Neuronal stem cell (in vitro differentiated cells): ENCODE data around the gene DNAJC18.

Experiments used
- DNase-seq: peaks from one replicate; pipeline ENCODE4 v3.0.0-alpha.2; 2013; ENCODE audit warnings: low spot score
- H2AFZ ChIP-seq: one replicate; pipeline ENCODE4 v1.6.1; 2013; ENCODE audit warnings: mild to moderate bottlenecking, low read length, inconsistent platforms
- H2AK5ac ChIP-seq: 2 replicates; pipeline ENCODE4 v1.6.1; 2013; ENCODE audit warnings: low read depth, mild to moderate bottlenecking, inconsistent platforms, low read length, moderate library complexity, mixed read lengths
- H2BK120ac ChIP-seq: 2 replicates; pipeline ENCODE4 v1.6.1; 2013; ENCODE audit warnings: low read depth, mild to moderate bottlenecking, inconsistent platforms, low read length, moderate library complexity, mixed read lengths
- H2BK12ac ChIP-seq: one replicate; pipeline ENCODE4 v1.6.1; 2013; ENCODE audit warnings: low read length, inconsistent platforms
- H2BK15ac ChIP-seq: 2 replicates; pipeline ENCODE4 v1.6.1; 2013; ENCODE audit warnings: mild to moderate bottlenecking, low read length, inconsistent platforms, mixed read lengths
- H2BK5ac ChIP-seq: one replicate; pipeline ENCODE4 v1.6.1; 2013; ENCODE audit warnings: inconsistent platforms, mild to moderate bottlenecking, low read length, moderate library complexity
- H3K14ac ChIP-seq: one replicate; pipeline ENCODE4 v1.6.1; 2013; ENCODE audit warnings: low read length, inconsistent platforms
- H3K18ac ChIP-seq: 2 replicates; pipeline ENCODE4 v1.6.1; 2013; ENCODE audit warnings: low read length, inconsistent platforms
- H3K23ac ChIP-seq: 2 replicates; pipeline ENCODE4 v1.6.1; 2013; ENCODE audit warnings: low read depth, mild to moderate bottlenecking, mixed read lengths, low read length, inconsistent platforms; ENCODE audit not compliant: poor library complexity
- H3K27ac ChIP-seq: replicated peaks from 3 replicates; pipeline ENCODE4 v1.5.1; 2013; ENCODE audit warnings: low read length, inconsistent platforms
- H3K27me3 ChIP-seq, 3 experiments: 2 replicates each; pipeline ENCODE4 v1.6.1; 2013; ENCODE audit warnings: low read length in 3 of 3, mild to moderate bottlenecking in 2 of 3, inconsistent platforms in 1 of 3, low read depth in 1 of 3, mixed read lengths in 1 of 3, moderate library complexity in 1 of 3; ENCODE audit not compliant: control insufficient read depth in 3 of 3, insufficient read depth in 3 of 3
- H3K36me3 ChIP-seq, 2 donors: replicated peaks in 1 of 2; 2 replicates each; pipeline ENCODE4 v1.6.1; 2013; ENCODE audit warnings: low read length in 2 of 2; ENCODE audit not compliant: control insufficient read depth in 2 of 2, insufficient read depth in 2 of 2
- H3K4ac ChIP-seq: 2 replicates; pipeline ENCODE4 v1.6.1; 2013; ENCODE audit warnings: inconsistent platforms, mild to moderate bottlenecking, low read length, moderate library complexity
- H3K4me1 ChIP-seq, 2 donors: 1 replicate in 1 of 2; 2 replicates in 1 of 2; pipeline ENCODE4 v1.6.1; 2013; ENCODE audit warnings: low read length in 2 of 2, low read depth in 1 of 2; ENCODE audit not compliant: control insufficient read depth in 2 of 2, insufficient read depth in 1 of 2
- H3K4me2 ChIP-seq: one replicate; pipeline ENCODE4 v1.6.1; 2013; ENCODE audit warnings: mild to moderate bottlenecking, low read length, inconsistent platforms; ENCODE audit not compliant: insufficient read depth, poor library complexity, severe bottlenecking
- H3K4me3 ChIP-seq, 2 donors: 2 replicates each; pipeline ENCODE4 v1.5.1; 2013; ENCODE audit warnings: low read length in 2 of 2, mild to moderate bottlenecking in 2 of 2, inconsistent platforms in 1 of 2, moderate library complexity in 1 of 2
- H3K79me1 ChIP-seq: one replicate; pipeline ENCODE4 v1.6.1; 2013; ENCODE audit warnings: low read depth, mild to moderate bottlenecking, inconsistent platforms, low read length, moderate library complexity
- H3K9ac ChIP-seq: one replicate; pipeline ENCODE4 v1.6.1; 2013; ENCODE audit warnings: mild to moderate bottlenecking, low read depth, low read length, inconsistent platforms; ENCODE audit not compliant: poor library complexity
- H3K9me3 ChIP-seq, 2 donors: replicated peaks in 1 of 2; 2 replicates each; pipeline versions ENCODE3 to v1.6.1; 2013; ENCODE audit warnings: low read length in 2 of 2, mild to moderate bottlenecking in 2 of 2, inconsistent platforms in 1 of 2, low read depth in 1 of 2, mixed read lengths in 1 of 2, moderate library complexity in 1 of 2; ENCODE audit not compliant: control insufficient read depth in 2 of 2, insufficient read depth in 1 of 2
- H4K8ac ChIP-seq: one replicate; pipeline ENCODE4 v1.6.1; 2013; ENCODE audit warnings: low read depth, mild to moderate bottlenecking, inconsistent platforms, low read length, moderate library complexity
- H4K91ac ChIP-seq: one replicate; pipeline ENCODE4 v1.6.1; 2013; ENCODE audit warnings: low read length, low read depth, mild to moderate bottlenecking, inconsistent platforms; ENCODE audit not compliant: poor library complexity
- WGBS, 2 donors: extraction: QIAGEN DNeasy Blood & Tissue Kit; methylation state at CpG; one replicate each; pipeline ENCODE4 v1.1.7; 2013; ENCODE audit warnings: missing lambda C conversion rate in 2 of 2, mixed read lengths in 1 of 2; ENCODE audit not compliant: insufficient read length in 2 of 2, insufficient replicate concordance in 1 of 2; ENCODE audit errors: extremely low coverage in 2 of 2; 5-methylcytosine and 5-hydroxymethylcytosine counted together

The DNAJC18 gene

GRCh38 chr5:139435676-139436075 lies 3.6 kb downstream of the DNAJC18 start:
- Histone ChIP-seq H3K4me2 (no peak overlapping the region), H3K79me1 (peaks cover 3% of the 10 kb centered on the region), H4K8ac (no peak overlapping the region), H3K27me3 (no peaks in the 10 kb centered on the region), H3K9ac (no peak overlapping the region), H2BK12ac (no peak overlapping the region), H2BK5ac (no peak overlapping the region), H3K4me3 (no peak overlapping the region), H3K18ac (no peak overlapping the region), H3K4me1 (peaks cover 4 to 11% of the 10 kb centered on the region in 2 donors), H3K9me3 (no peaks in the 10 kb centered on the region), H2AFZ (no peak overlapping the region), H3K36me3 (peaks cover 8 to 46% of the 10 kb centered on the region in 2 donors), H2BK120ac (no peak overlapping the region), H2AK5ac (no peak overlapping the region), H3K14ac (no peak overlapping the region), H3K4ac (no peak overlapping the region), H3K27ac (no peak overlapping the region), H2BK15ac (no peak overlapping the region), H3K23ac (no peak overlapping the region), H4K91ac (no peak overlapping the region)
- no CpG with 5 or more reads among the region's 3 CpGs for WGBS, 2 donors
- DNase-seq, result no peak

- Histone ChIP-seq H3K27me3 (no peaks in the 10 kb centered on the region), H2AK5ac (no peak overlapping the region), H2AFZ (no peak overlapping the region), H4K8ac (no peak overlapping the region), H3K9ac (no peak overlapping the region), H3K23ac (no peak overlapping the region), H2BK15ac (no peak overlapping the region), H4K91ac (no peak overlapping the region), H2BK5ac (no peak overlapping the region), H3K18ac (no peak overlapping the region), H2BK120ac (no peak overlapping the region), H3K36me3 (peaks cover 4 to 71% of the 10 kb centered on the region in 2 donors), H3K9me3 (no peaks in the 10 kb centered on the region), H3K4me3 (no peak overlapping the region), H3K79me1 (no peaks in the 10 kb centered on the region), H2BK12ac (no peak overlapping the region), H3K4me2 (no peak overlapping the region), H3K27ac (no peak overlapping the region), H3K14ac (no peak overlapping the region), H3K4ac (no peak overlapping the region), H3K4me1 (no peaks in the 10 kb centered on the region)
- no CpG with 5 or more reads among the region's 1 CpG for WGBS, 2 donors
- no peak for DNase-seq
Observed at GRCh38 chr5:139431706-139432105, 7.6 kb downstream of the DNAJC18 start.

GRCh38 chr5:139430015-139430414 lies 9.3 kb downstream of the DNAJC18 start:
- Histone ChIP-seq H3K9me3 (no peaks in the 10 kb centered on the region), H3K36me3 (peaks cover 6 to 71% of the 10 kb centered on the region in 2 donors), H3K4me2 (no peak overlapping the region), H2BK120ac (no peak overlapping the region), H3K27ac (no peak overlapping the region), H3K9ac (no peak overlapping the region), H2BK5ac (no peak overlapping the region), H2AK5ac (no peak overlapping the region), H3K79me1 (no peaks in the 10 kb centered on the region), H3K14ac (no peak overlapping the region), H3K4me3 (no peak overlapping the region), H3K23ac (no peak overlapping the region), H2AFZ (no peak overlapping the region), H3K27me3 (no peaks in the 10 kb centered on the region), H2BK12ac (no peak overlapping the region), H4K8ac (no peak overlapping the region), H4K91ac (no peak overlapping the region), H3K4me1 (no peaks in the 10 kb centered on the region), H2BK15ac (no peak overlapping the region), H3K4ac (no peak overlapping the region), H3K18ac (no peak overlapping the region)
- WGBS, 2 donors, result no CpG with 5 or more reads among the region's 2 CpGs
- no peak for DNase-seq

- H3K14ac ChIP-seq, result no peak overlapping the region
- no peak overlapping the region for H2BK5ac ChIP-seq
- H2AFZ ChIP-seq, result no peak overlapping the region
- no peak overlapping the region for H2BK12ac ChIP-seq
- no peak overlapping the region for H4K8ac ChIP-seq
- peaks cover 11 to 80% of the 10 kb centered on the region in 2 donors for H3K36me3 ChIP-seq
- H2BK15ac ChIP-seq, result no peak overlapping the region
- no peaks in the 10 kb centered on the region for H3K27me3 ChIP-seq
- H3K9ac ChIP-seq, result no peak overlapping the region
- no peak for DNase-seq
- H3K4me2 ChIP-seq, result no peak overlapping the region
- no peaks in the 10 kb centered on the region for H3K4me1 ChIP-seq
- H3K27ac ChIP-seq, result no peak overlapping the region
- H2AK5ac ChIP-seq, result no peak overlapping the region
- H3K23ac ChIP-seq, result no peak overlapping the region
- no peak overlapping the region for H2BK120ac ChIP-seq
- H3K4ac ChIP-seq, result no peak overlapping the region
- H3K79me1 ChIP-seq, result no peaks in the 10 kb centered on the region
- no peak overlapping the region for H3K4me3 ChIP-seq
- H3K9me3 ChIP-seq, result no peaks in the 10 kb centered on the region
- H4K91ac ChIP-seq, result no peak overlapping the region
- no peak overlapping the region for H3K18ac ChIP-seq
- no CpG with 5 or more reads among the region's 8 CpGs for WGBS, 2 donors
Observed at GRCh38 chr5:139426203-139426885, 13.0 kb downstream of the DNAJC18 start.
